G401.6 (cell line): ENCODE data around the gene RAPGEF4.

Experiments
- FAIRE-seq: peaks from 2 replicates; lab custom pipeline; 2012; peaks lifted over from hg19 to GRCh38; lab: Jason Lieb, UNC

The RAPGEF4 gene

GRCh38 chr2:172943539-172943938, 207.9 kb downstream of the RAPGEF4 start:
- no peak for FAIRE-seq

- FAIRE-seq = no peak
These were observed 208.6 kb downstream of the RAPGEF4 start for GRCh38 chr2:172944022-172944793.

DNA sequence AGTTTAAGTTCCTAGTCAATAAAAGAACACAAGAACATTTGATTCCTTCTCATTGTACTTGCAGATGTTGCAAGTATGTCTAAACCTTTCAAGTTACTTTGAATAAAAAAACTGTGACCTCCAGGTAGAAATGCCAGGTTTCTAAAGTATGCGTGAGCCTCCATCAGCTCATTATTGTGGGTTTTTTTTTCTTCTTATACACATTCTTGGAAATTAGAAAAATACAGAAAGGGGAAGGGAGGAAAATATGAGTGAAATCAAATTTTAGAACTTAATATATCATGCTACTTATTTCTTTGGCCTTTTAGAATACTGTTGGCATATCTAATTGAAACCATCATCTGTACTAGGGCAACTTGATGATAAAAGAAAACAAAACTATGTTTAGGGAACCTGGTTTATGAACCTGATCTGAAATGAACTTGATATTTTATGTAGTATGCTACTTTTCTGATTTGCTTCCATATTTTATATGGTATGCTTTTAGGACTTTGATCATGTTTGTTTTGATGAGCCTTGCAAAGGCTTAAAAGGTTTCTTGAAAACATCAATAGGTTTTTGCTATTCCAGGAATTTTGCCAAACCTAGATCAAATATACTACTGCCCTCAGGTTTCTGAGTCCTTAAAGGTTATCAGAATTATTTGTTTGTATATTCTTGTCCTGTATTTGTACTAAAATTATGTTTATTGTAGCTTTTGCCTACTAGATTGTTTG, 209.3 kb downstream of the RAPGEF4 start:
- FAIRE-seq = no peak

DNA sequence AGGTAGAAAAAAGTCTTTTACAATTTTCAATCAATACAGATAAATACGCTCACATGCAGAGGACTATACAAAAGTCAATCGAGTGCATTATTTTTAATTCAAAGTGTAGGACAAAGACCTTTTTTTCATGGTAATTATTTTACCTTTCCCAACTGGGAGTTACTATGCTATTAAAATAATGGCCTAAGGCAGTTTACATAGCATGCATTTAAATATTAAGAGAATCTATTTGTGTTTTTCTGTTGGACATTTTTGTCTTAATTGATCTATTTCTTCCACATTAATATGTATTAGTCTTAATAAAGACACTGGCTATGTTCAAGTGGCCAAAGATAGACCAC, 209.8 kb downstream of the RAPGEF4 start:
- FAIRE-seq = no peak

GRCh38 chr2:172947461-172948153, 212.0 kb downstream of the RAPGEF4 start:
- no peak for FAIRE-seq

GRCh38 chr2:172949522-172949921, 213.9 kb downstream of the RAPGEF4 start:
- no peak for FAIRE-seq

GRCh38 chr2:172950565-172950964, 214.9 kb downstream of the RAPGEF4 start:
- FAIRE-seq = no peak

- FAIRE-seq = no peak
These were observed 215.9 kb downstream of the RAPGEF4 start for GRCh38 chr2:172951554-172951953.

DNA sequence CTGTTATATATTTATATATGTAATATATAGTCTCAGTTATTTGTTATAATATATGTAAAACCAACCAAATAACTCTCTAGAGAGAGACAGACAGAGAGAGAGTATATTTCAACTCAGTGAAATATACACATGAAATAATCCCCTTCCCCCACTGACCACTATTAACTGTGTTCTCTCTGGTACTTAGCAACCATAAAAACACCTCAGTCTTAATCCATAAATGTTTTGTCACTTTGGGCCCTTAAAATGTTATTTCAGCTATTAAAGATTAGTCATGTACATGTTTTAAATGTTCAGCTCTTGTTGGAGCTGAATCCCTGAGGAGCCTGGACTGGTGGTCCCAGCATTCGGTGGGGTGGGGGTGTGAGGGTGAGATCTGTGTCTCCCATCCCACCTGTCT, 217.8 kb downstream of the RAPGEF4 start:
- FAIRE-seq = no peak

DNA sequence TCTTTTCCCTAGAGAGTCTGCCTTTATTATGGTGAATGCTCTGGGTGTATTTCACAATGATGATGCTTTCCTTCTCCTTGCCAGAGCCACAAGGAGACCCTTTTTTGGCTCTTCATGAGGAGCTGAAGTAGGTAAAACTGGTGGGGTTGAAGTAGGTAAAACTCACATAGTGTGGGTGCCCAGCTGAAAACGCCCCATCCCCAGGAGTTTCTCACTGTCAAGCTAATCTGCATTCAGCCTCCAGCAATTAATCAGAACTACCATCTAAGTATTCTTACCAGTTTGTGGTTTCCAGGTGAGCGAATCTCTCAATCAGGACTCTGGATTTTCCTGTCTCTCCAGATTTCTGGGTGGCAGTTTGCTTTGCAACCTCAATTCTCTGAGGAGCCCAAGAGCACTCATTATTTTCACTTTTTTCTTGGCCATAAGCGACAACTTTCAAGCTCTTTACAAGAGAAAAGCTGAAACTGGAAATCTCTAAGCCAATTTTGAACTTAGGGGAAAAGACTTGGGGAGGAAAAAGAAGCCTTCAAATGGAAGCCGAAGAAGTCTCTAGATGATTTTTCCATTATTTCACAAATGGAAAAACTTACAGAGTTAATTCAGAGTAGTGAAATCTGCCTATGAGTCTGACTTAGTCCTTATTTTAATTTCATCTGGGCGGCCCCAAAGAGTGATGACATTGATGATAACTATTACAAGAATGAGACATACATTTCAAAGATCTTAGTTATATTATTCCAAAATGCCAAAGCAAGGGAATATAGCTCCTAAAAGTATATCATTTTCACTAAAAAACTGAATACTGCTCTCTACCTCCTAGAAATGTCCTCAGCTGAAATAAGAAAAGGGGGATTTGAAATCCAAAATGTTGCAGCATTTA, 218.6 kb downstream of the RAPGEF4 start:
- no peak for FAIRE-seq

DNA sequence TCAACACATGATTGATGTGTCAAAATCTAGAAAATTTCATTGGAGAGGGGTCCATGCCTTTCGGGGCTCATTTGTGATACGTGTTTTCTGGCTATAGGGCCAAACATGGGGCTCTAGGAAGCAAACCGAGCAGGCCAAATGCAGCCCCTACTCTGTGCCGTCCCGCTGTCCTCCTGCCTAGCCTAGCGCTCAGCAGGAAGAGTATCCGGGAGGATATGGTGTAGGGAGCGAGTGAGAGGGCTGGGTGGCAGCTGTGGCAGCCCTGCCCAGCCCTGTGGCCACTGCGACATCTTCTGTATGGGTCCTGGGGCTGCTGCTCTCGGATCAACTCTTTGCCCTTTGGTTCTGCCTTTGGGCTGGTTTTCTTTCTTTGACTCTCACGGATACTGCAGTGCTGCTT, 219.9 kb downstream of the RAPGEF4 start:
- no peak for FAIRE-seq

DNA sequence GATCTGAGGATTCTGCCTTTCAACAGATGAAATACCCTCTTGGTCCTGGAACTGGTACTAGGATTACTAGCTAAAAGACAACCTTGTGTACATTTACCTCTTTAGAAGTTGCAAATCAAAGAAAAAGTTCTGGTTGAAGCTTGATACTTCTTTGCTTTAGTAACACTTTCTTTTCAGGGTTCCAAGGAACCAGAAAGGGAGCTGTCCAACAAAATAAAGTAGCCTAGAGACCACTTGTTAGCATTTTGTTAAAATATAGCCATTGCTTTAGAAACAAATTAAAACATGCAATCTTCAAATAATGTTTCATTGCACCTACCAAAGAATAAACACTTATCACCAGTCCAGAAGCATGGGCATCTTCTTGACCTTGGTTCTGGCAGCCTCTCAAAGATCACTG, 222.1 kb downstream of the RAPGEF4 start:
- no peak for FAIRE-seq

GRCh38 chr2:172962082-172962481, 226.4 kb downstream of the RAPGEF4 start:
- no peak for FAIRE-seq

- FAIRE-seq = no peak
These were observed 227.2 kb downstream of the RAPGEF4 start for GRCh38 chr2:172962824-172963223.

DNA sequence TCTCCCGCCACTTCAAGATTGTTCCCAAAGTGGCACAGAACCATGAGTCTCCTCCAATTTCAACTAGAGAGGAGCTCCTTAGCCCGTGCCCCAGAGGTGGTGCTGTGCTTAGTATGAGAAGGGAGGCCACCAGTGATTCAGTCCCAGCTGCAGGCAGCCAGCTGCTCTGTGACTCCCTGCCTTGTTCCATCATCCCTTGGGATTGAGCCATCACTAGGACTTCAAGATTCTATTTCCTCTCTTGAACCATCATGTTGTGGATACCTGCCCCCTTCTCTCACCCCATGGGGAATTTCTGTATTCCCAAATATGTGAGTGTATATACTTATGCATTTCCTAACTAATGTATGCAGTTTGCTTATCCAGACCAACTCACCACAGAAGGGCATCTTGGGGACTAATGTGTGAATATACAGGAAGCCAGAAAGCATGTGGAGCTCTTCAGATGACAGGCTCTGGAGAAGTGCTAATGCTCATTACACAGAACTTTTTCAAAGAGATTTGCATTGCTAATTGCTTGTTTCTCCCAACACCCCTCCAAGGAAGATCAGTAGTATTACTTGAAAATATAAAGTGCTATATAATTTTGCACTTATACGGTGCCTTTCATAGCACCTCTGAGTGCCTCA, 229.0 kb downstream of the RAPGEF4 start:
- no peak for FAIRE-seq

GRCh38 chr2:172965433-172966212, 230.0 kb downstream of the RAPGEF4 start:
- no peak for FAIRE-seq

GRCh38 chr2:172967036-172967982, 231.7 kb downstream of the RAPGEF4 start:
- no peak for FAIRE-seq

- FAIRE-seq = no peak
These were observed 232.4 kb downstream of the RAPGEF4 start for GRCh38 chr2:172968061-172968469.

- FAIRE-seq = no peak
These were observed 233.5 kb downstream of the RAPGEF4 start for GRCh38 chr2:172969166-172969565.

- no peak for FAIRE-seq
These were observed 234.0 kb downstream of the RAPGEF4 start for GRCh38 chr2:172969609-172970008.
